Hematopoietic multipotent progenitor cell treated with erythropoietin and hydrocortisone succinate and interleukin-3 and kit ligand, for 6 days (in vitro differentiated cells): ENCODE results near the gene MRPL39.

Source experiments
- DNase-seq: peaks from one replicate; pipeline ENCODE4 v3.0.0-alpha.2; 2015

MRPL39 gene

DNA sequence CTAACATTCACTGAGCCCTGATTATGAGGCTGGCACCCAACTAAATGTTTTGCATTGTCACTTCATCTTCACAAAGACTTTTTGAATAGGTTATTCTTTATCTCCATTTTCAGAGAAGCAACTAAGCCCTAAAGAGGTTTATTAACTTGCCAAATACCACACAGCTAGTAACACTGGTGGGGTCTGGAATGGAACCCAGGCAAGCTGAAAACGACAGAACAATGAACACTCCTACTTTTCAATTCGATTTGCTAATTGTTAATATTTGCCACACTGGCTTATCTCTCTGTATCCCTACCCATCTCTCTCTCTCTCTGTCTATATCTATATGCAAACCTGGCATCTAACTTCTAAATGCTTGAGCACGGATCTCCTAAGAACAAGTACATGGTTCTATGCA, 40.6 kb downstream of the MRPL39 start:
- DNase-seq = no peak

DNA sequence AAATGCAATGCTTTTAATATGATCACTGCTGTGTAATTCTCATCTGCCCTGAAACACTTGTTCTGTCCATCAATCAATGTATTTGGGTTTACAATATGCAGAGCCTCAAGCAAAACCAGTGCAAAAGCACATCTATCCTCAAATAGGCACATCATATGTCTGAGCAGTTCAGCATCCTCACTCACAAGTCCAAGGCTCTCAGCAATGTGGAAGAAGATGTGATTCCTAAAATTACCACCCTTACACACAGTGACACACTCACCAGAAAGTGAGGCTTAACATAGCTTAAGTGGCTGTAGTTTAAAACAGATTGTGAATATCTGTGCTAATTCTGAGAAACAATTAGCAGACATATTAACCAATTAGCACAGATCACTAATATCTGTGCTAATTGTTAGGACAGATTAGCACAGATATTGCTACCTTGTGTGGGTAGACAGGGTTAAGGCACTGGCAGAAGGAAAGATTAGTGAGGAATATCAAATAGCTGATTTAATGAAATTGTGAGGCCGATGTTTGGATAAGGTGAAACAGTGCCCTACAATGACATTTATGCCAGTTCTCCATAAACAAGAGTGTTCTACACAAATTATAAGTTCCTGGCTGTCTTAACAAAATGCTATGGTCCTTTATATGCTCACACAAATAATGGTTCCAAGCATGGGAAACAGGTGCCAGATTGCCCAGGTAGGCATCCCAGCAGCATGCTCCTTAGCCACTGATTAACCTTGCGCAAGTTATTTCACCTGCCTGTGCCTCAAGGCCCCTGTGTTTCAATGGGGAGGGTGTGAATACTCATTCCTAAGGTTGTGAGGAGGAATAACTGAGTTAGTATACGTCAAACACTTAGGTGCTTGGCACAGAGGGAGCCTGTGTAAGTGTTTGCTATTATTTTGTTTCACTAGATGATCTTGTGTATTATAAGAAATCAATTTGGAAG, 41.7 kb downstream of the MRPL39 start:
- no peak for DNase-seq

DNA sequence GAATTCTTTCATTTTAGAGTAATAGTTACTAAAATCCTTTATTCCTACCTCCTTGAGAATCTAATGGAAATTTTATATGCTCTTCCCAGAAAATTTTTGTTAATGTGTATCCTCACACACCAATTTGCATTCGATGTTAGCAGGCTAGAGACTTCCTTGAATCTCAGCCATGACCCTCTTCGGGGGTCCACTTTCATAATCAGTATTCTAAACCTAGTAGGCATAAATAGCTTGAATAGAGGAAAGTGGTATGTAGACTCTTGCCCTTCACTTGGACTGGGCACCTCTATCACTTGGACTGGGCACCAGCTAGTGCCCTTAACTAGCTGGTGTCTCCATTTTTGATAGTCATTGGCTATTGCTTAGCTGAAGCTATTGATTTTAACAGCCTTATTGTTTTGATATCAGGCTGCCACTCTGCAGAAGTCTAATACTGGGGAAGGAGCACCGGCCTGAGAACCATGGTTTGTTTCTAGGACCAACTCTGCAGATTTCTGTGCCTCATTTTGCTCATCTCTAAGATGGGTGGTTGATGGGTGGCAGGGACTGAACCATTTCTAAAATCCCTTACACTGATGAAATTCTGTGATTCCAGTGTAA, 42.8 kb downstream of the MRPL39 start:
- DNase-seq = no peak

DNA sequence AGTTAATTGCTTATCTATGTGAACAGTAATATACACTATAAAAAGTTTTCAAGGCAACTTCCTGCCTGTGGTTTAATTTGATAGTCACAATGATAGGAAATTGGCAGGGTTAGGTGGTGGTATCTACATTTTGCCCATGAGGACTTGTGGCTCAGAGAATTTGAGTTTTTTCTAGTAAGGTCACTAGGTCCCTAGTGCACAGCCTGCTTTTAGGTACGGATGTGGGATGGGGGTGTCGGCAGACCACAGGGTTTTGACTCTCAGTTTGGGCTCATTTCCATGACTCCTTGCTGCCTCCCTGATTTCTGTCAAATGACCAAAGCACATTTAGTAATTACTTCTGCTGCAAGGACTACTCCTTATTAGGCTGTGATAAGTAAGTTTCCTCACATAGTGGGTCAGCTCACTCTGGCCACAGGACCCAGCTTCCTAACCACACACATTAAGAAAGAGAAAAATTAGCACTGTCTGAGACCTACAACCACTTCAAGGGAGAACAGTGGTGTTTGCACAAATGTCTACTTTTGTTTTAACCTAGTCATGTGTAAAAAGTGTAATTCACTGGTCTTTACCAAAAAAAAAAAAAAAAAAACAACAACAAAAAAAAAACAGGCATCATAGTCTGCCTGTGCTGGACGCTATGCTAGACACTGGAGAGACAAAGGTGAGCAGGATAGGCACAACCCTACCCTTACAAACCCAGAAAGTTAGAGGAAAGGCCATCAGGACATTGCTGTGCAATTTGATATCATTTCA, 43.7 kb downstream of the MRPL39 start:
- peak; percentile 75 for DNase-seq

DNA sequence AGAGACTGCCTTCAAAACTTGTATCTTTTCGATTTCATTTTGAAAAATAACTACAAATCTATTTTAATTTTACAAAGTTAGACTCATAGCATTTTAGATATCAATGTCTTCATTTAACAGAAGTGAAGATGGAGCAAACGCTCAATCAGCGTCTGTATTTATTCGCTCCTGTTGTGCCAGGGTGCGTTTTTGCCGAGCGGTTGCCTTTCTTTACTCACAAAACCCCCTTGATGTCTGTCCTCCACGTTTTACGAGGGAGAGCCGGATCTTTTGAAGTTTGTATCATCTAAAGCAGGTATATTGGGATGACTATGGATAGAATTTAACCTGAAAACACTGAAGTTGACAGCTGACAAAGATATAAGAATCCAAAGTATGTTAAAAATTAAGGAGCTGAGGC, 44.6 kb downstream of the MRPL39 start:
- DNase-seq = no peak

DNA sequence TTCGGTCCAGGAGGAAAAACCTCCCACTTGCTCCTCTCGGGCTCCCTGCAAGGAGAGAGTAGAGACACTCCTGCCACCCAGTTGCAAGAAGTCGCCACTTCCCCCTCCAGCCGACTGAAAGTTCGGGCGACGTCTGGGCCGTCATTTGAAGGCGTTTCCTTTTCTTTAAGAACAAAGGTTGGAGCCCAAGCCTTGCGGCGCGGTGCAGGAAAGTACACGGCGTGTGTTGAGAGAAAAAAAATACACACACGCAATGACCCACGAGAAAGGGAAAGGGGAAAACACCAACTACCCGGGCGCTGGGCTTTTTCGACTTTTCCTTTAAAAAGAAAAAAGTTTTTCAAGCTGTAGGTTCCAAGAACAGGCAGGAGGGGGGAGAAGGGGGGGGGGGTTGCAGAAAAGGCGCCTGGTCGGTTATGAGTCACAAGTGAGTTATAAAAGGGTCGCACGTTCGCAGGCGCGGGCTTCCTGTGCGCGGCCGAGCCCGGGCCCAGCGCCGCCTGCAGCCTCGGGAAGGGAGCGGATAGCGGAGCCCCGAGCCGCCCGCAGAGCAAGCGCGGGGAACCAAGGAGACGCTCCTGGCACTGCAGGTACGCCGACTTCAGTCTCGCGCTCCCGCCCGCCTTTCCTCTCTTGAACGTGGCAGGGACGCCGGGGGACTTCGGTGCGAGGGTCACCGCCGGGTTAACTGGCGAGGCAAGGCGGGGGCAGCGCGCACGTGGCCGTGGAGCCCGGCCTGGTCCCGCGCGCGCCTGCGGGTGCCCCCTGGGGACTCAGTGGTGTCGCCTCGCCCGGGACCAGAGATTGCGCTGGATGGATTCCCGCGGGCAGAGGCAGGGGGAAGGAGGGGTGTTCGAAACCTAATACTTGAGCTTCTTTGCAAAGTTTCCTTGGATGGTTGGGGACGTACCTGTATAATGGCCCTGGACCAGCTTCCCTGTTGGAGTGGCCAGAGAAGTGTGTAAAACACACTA, 45.3 kb downstream of the MRPL39 start:
- peak; percentile 75 for DNase-seq

DNA sequence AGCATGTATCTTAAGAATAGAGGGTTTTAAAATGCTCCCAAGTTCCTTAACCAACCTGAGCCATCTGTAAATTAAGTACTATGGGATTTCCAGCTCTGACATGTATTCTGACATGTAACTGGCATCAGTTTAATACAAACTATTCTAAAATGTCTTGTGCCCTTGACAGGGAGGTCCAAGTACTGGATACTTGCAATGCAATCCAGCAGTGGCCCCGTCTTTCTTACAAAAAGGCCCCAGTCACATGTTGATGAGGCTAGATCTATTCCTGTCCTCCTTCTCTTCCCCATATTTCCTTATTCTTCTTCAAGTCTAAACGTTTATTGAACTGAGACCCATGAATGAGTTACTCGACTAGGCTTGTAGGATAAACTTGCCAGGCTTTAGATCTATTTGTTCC, 46.4 kb downstream of the MRPL39 start:
- no peak for DNase-seq

DNA sequence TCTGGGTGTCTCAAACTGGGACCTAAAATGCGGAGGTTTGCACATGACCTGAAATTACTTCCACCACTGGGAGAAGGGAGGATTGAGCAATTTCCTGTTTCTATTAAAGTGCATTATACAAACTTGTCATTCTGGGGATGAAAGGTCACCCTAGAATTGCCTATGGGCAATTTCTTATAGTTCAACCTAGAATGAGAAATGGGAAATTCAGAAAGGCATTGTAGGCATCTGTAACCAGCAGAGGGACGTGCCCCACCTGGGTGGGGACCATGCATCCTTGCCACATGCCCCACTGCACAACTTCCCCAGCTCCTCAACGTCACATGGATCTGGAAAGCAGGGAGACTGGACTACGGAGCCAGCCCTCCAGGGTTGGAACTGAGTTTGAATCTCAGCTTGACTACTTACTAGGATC, 47.0 kb downstream of the MRPL39 start:
- peak; percentile 26 for DNase-seq

DNA sequence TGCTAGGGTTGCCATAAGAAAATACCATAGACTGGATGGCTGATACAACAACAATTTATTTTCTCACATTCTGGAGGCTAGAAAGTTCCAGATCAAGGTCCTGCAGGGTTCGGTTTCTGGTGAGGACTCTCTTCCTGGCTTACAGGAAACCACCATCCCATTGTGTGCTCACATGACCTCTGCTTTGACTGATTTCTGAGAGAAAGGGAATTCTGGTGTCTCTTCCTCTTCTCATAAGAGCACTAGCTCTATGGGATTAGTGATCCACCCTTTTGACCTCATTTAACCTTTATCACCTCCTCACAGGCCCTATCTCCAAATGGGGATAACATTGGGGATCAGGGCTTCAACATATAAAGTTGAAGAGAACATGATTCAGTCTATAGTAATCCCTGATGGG, 47.5 kb downstream of the MRPL39 start:
- DNase-seq = no peak

DNA sequence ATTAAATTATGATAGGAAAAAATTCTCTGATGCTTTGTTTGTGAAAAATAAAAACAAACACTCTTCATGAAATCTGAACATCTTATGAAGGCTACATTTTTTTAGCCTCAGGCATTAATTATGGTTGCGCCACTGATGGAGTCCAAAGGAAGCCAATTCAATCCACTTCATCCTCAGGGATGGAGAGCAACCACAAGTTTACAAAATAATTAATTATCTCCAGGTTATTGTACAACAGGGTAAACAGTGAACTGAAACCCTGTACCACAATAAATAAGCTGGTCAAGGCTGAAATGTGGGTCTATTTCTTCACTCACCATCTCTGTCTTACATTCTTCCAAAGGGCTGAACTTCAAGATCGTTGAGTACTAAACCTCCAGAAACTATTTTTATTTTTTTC, 49.2 kb downstream of the MRPL39 start:
- no peak for DNase-seq

DNA sequence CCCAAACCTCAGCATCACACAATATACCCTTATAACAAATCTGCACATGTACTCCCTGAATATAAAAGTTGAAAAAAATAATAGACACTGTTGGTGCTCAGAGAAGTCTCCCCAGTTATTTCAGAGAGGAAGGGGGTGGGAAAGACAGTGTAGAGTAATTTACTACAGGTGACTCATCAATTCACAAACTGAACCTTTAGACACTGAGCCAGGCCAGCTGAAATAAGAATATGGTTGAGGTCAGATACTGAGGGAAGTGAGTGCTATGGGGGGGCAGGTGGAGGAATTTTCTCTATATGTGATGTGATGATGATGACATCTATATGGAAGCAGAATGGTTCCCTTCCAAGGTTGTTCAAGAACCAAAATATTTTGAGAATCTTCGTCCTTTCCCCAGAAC, 50.1 kb downstream of the MRPL39 start:
- DNase-seq = no peak

DNA sequence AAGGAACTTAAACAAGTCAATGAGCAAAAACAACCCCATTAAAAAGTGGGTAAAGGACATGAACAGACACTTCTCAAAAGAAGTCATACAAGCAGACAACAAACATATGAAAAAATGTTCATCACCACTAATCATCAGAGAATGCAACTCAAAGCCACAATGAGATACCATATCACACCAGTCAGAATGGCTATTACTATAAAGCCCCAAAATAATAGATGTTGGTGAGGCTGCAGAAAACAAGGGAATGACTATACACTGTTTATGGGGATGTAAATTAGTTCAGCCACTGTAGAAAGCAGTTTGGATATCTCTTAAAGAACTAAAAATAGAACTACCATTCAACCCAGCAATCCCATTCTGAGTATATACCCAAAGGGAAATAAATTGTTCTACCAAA, 51.2 kb downstream of the MRPL39 start:
- DNase-seq = no peak

DNA sequence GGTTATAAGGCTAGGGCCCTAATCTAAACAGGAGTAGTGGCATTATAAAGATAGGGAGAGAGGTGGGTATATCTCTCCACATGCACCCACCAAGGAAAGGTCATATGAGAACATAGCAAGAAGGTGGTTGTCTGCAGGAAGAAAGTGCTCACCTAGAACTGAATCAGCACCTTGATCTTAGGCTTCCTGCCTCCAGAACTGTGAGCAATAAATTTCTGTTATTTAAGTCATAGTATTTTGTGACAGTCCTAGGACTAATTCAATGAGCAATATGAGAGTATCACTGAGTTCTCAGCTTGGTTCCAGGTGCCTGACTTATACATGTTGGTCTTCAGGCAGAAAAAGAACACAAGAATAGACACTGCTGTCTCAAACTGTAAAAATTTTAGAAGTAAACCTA, 51.8 kb downstream of the MRPL39 start:
- no peak for DNase-seq

DNA sequence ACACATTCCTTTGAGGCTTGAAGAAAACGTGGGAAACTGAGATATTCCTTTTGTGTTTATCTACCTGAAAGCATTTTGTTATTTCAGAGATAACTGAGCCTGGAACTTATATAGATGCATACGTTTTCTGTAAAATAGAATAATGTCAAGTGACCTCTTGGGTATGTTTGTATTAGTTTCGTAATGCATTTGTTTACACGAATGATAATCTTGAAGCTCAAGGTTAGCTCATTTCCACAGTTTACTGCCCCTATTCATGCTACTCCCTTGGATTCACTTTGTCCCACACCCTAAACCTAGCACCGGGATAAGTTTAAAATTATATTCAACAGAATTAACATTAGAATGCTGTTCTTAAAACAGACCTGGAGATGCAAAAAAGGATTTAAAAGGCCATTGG, 54.4 kb downstream of the MRPL39 start:
- DNase-seq = no peak

DNA sequence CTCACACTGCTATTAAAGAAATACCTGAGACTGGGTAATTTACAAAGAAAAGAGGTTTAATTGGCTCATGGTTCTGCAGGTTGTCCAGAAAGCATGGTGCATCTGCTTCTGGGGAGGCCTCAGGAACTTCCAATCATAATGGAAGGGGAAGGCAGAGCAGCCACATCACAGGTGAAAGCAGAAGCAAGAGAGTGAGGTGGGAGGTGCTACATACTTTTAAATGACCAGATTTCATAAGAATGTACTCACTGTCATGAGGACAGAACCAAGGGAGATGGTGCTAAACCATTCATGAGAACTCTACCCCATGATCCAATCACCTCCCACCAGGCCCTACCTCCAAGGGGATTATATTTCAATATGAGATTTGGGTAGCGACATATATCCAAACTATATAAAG, 55.7 kb downstream of the MRPL39 start:
- no peak for DNase-seq

DNA sequence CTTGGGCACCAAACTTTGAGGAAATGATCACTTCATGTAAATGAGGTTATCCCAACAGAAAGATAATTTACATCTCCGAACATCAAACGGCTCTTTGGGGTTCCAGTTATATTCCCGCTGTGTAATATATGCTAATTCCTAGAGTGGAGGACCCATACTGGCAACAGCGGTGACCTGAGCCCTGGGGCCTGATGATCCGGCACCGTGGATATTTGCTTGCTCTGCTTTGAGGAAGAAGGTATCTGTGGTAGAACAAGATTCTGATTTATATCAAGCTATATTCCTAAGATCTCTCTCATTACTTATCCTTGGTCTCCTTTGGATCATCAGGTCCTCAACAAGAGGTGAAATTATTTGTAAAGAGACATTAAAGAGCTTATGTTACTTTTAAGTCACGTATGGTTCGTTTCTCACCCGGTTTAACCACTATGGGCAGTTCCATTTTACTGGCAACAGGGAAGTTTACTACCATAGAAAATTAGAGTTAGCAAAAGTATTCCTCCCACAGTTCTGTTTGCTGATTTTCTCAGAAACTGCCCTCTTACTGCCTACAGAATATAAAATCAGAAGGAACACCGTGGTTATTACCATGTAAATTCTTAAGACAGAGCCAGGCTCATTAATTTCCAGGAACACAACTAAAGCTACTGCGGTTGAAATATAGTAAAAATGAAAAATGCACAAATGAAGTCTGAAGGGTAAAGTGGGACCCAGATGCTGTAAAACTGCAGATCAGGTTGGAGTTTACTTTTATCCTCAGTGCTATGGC, 56.7 kb downstream of the MRPL39 start:
- DNase-seq = no peak

DNA sequence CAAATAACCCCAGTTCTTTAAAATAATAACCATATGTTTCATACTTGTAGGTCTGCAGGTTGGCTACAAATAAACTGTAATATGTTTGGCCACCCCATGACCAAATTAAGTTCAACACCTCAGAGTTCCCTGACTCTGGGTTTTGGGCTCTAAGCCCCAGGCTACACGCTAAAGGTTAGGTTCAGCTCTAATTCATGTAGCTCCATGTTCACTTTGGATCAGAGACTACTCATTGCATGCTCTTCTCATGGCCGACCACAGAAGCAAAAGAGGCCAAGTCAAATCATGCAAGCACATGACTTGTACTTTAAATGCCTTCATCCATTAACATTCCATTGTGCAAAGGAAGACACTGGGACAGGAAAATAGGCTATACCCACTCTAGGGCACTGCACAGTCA, 66.2 kb downstream of the MRPL39 start:
- DNase-seq = no peak

DNA sequence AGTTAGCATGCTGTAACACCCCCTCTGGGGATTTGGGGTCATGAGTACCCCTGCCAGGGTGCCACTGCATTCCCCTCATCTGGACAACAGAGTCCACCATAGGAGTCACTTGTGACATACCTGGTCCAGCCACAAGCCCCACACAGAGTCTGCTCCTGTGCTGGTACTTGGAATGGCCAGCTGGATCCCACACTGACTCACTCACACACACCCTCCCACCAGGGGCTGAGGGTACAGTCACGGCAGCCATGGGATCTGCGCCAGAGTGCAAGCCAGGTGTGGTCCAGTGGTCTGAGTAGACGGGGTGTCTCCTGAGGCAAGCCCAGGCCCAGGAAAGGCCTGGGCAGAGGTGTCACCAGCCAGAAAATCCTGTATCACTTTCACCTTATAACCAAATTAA, 67.7 kb downstream of the MRPL39 start:
- DNase-seq = no peak

DNA sequence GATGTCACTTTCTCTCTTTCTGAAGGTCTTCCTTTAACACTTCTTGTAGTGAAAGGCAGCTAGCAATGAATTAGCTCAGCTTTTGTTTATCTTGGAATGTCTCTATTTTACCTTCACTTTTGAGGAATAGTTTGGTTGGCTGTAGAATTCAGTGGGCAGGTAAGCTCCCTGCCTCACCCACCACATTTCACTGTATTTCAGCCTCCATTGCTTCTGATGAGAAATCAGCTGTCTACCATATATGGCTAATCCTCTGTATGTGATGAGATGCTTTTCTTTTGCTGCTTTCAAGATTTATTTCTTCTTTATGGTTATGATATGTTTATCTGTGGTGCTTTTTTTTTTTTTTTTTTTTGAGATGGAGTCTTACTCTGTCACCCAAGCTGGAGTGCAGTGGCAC, 70.1 kb downstream of the MRPL39 start:
- no peak for DNase-seq

DNA sequence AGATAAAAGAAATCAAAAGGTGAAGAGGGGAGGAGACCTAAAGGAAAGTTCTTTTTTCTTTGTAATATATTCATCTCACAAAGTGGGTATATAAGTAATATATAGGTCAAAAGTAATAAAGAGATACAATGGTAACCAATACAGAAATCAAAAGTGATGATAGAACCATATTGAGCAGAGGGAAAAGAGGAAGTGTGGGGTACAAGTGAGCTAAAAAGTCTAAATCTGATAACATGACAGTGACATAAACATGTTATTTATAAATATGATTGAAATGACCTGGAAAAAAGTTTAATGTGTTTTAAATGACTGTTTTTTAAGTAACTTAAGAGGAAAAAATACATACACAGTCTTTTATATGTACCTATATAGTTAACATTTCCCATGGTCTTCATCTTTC, 70.5 kb downstream of the MRPL39 start:
- DNase-seq = no peak

DNA sequence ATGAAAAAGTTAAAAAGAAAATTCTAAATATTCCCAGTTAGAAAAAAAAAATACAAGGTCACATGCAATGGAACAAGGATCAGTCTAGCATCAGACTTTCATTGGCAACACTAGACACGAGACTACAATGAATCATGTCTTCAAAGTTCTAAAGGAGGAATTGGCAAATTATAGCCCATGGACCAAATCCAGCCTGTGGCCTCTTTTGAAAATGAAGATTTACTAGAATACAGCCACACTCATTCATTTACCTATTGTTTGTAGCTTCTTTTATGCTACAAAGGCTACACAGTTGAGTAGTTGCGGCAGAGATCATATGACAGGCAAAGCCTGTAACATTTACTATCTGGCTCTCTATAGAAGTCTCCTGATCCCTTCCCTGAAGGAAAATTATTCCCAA, 71.4 kb downstream of the MRPL39 start:
- DNase-seq = no peak
